ENCODE data around the gene CPT1B. TPM values are rescaled to one million over a fixed set of nuclear protein-coding genes. Genes with fewer than 3 reads are reported as not detected.

The CPT1B gene
- total and polyA plus RNA-seq, 10 of the 15 experiments (the other 5 are each of a cell fraction or from before 2014, with no cell fraction given) = 3.5 to 54.0 (median 21.7) TPM

DNA sequence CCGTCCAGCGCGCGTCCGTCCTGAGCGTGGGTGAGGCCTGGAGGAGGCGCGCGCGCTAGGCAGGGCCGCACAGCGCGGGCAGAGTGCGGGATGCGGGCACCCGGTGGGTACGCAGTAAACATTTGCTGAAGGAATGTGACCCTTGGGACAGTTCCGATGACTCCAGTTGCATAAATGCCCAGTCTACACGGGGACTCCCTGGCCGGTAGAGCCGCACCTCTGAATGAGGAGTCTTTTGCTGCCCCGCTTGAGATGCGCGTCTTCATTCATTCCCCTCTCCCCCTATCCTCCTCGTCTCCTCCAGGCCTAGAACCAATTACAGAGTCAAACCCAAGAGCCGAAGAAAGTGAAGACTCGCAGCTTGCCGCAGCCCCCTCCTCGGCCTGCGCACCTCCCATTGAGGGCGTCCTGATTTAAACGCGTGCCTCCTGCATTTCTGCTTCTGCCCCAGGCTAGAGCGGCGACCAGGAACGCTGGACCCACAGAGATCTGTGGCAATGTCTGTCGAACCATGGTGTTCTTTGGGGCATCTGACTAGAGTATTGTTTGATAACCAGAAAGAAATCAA is 5.2 kb upstream of the CPT1B start (continued):
- TF ChIP-seq, protein P1, sequence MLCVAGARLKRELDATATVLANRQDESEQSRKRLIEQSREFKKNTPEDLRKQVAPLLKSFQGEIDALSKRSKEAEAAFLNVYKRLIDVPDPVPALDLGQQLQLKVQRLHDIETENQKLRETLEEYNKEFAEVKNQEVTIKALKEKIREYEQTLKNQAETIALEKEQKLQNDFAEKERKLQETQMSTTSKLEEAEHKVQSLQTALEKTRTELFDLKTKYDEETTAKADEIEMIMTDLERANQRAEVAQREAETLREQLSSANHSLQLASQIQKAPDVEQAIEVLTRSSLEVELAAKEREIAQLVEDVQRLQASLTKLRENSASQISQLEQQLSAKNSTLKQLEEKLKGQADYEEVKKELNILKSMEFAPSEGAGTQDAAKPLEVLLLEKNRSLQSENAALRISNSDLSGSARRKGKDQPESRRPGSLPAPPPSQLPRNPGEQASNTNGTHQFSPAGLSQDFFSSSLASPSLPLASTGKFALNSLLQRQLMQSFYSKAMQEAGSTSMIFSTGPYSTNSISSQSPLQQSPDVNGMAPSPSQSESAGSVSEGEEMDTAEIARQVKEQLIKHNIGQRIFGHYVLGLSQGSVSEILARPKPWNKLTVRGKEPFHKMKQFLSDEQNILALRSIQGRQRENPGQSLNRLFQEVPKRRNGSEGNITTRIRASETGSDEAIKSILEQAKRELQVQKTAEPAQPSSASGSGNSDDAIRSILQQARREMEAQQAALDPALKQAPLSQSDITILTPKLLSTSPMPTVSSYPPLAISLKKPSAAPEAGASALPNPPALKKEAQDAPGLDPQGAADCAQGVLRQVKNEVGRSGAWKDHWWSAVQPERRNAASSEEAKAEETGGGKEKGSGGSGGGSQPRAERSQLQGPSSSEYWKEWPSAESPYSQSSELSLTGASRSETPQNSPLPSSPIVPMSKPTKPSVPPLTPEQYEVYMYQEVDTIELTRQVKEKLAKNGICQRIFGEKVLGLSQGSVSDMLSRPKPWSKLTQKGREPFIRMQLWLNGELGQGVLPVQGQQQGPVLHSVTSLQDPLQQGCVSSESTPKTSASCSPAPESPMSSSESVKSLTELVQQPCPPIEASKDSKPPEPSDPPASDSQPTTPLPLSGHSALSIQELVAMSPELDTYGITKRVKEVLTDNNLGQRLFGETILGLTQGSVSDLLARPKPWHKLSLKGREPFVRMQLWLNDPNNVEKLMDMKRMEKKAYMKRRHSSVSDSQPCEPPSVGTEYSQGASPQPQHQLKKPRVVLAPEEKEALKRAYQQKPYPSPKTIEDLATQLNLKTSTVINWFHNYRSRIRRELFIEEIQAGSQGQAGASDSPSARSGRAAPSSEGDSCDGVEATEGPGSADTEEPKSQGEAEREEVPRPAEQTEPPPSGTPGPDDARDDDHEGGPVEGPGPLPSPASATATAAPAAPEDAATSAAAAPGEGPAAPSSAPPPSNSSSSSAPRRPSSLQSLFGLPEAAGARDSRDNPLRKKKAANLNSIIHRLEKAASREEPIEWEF (IDR thresholded peaks at IDR 0.05; ENCODE audit: insufficient replicate concordance, low read depth, low read length) = no peak
- TF ChIP-seq SRF (IDR thresholded peaks at IDR 0.05; ENCODE audit: low read depth in 2 of 2, low read length in 2 of 2) (no peak), PAX8 (IDR thresholded peaks at IDR 0.05) (no peak), NR2C1 (IDR thresholded peaks at IDR 0.05) (no peak), CBFB (IDR thresholded peaks at IDR 0.05; ENCODE audit: low read depth) (no peak), BRCA1 (IDR thresholded peaks at IDR 0.05; ENCODE audit: low read depth, low read length) (no peak), SMC3 (IDR thresholded peaks at IDR 0.05; ENCODE audit: borderline replicate concordance, low read length) (no peak), LARP7 (IDR thresholded peaks at IDR 0.05) (peak; percentile 73), SUZ12 (IDR thresholded peaks at IDR 0.05; ENCODE audit: unreplicated experiment) (no peak), YY1 (IDR thresholded peaks at IDR 0.05; ENCODE audit: low read depth, low read length) (0 out of 2 replicates have a peak, but pooled peaks have one; percentile 19), CREM (IDR thresholded peaks at IDR 0.05; ENCODE audit: low read depth) (no peak), TCF12 (IDR thresholded peaks at IDR 0.05; ENCODE audit: low read depth, low read length) (no peak), RAD51 (IDR thresholded peaks at IDR 0.05) (no peak), NR2C2 (IDR thresholded peaks at IDR 0.05; ENCODE audit: borderline replicate concordance, control insufficient read depth, insufficient read length, low read depth) (no peak)
- TF ChIP-seq, protein P2, sequence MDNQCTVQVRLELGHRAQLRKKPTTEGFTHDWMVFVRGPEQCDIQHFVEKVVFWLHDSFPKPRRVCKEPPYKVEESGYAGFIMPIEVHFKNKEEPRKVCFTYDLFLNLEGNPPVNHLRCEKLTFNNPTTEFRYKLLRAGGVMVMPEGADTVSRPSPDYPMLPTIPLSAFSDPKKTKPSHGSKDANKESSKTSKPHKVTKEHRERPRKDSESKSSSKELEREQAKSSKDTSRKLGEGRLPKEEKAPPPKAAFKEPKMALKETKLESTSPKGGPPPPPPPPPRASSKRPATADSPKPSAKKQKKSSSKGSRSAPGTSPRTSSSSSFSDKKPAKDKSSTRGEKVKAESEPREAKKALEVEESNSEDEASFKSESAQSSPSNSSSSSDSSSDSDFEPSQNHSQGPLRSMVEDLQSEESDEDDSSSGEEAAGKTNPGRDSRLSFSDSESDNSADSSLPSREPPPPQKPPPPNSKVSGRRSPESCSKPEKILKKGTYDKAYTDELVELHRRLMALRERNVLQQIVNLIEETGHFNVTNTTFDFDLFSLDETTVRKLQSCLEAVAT (IDR thresholded peaks at IDR 0.05) = no peak
